Measurements from ENCODE around the gene SMIM29.

- TF ChIP-seq, protein P1, sequence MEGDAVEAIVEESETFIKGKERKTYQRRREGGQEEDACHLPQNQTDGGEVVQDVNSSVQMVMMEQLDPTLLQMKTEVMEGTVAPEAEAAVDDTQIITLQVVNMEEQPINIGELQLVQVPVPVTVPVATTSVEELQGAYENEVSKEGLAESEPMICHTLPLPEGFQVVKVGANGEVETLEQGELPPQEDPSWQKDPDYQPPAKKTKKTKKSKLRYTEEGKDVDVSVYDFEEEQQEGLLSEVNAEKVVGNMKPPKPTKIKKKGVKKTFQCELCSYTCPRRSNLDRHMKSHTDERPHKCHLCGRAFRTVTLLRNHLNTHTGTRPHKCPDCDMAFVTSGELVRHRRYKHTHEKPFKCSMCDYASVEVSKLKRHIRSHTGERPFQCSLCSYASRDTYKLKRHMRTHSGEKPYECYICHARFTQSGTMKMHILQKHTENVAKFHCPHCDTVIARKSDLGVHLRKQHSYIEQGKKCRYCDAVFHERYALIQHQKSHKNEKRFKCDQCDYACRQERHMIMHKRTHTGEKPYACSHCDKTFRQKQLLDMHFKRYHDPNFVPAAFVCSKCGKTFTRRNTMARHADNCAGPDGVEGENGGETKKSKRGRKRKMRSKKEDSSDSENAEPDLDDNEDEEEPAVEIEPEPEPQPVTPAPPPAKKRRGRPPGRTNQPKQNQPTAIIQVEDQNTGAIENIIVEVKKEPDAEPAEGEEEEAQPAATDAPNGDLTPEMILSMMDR (IDR thresholded peaks at IDR 0.05): no peak
- TF ChIP-seq POLR2A (IDR thresholded peaks at IDR 0.05): no peak
Measured at GRCh38 chr6:34236131-34236442, 12.7 kb downstream of the SMIM29 start.

Data from esophagus squamous epithelium (tissue), 4 donors.